GM10847 (cell line): ENCODE measurements around the gene MYOM1.

ENCODE experiments used
- POLR2A ChIP-seq: IDR thresholded peaks from 2 replicates; pipeline ENCODE4 v1.6.1; 2011; ENCODE audit not compliant: insufficient read length; ENCODE audit errors: extremely low read depth

The MYOM1 gene

DNA sequence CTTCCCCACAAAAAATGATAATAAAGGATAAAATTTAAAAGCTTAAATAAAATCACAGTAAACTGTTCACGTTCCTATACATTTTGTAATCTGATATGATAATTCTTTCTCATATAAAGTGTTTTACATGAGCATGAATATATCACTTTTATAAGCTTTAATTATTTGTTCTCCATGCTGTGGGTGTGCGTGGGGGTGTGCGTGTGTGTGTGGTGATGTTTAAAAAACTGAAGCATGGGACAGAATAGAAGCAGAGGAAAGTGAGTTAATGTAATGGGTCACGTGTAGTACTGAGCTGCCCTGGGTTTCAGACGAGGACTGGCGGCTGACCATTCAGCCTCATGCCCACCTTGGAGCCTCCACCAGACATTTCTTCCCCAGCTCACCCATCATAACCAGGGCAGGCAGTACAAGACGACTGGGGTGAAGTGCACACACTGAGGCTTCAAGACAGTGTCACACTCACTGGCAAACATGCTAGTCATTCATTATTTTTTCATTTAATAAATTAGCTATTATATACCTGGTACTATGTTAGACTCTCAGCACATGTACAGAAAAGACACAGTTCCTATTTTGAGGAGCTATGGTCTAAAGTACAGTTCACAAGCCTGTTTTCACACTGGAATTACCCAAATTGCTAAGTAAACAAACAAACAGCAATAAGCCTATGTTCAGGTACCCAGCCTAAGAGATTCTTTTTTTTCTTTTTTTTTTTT lies 109.6 kb downstream of the MYOM1 start:
- no peak for TF ChIP-seq POLR2A

DNA sequence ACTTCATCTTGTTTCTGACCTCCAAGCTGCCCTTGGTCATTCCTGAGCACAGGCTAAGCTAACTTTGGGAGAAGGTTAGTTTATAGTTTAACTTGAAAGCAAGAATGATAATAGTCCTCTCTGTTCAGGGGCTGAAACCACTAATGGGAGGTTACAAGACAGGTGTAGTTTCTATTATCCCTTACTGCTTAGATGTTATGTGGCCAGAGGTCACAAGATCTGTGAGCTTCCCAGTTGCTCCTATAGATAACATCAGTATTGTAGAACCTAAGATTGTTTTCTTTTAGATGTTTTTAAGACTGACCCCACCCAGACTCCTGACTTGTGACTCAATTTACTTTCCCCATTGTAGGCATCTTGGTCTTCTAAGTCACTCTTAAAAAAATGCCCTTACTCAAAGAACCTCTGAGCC lies 112.0 kb downstream of the MYOM1 start:
- TF ChIP-seq POLR2A = no peak

DNA sequence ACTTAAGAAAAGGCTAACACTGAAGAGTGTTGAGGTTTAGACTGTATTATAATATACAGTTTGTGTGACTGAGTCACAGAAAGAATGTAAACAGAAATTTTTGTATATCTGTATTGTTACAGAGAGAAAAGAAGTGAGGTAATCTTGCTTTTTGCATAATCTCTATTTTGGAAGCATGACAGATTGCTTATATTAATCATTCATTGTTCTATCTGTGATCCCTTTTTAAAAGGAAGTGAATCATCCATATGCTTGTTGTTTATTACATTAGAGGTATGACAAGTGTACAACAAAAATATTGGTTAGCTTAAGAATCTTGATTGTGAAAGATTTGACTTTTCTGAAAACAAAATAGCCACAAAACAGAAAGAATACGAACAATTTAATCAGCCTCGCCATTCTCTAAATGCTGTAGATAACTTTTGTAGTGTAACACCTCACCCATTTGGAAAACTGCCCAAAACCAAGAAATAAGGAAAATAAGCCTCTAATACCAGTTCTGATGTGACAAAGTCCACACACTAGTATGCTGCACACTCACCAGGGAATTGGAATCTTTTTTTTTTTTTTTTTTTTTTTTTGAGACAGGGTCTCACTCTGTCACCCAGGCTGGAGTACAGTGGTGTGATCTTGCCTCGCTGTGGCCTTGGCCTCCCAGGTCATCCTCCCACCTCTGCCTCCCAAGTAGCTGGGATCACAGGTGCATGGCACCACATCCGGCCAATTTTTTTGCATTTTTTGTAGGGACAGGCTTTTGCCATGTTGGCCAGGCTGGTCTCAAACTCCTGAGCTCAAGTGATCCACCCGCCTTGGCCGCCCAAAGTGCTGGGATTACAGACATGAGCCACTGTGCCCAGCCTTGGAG lies 115.3 kb downstream of the MYOM1 start:
- TF ChIP-seq POLR2A = no peak

GRCh38 chr18:3103576-3103975 lies 116.2 kb downstream of the MYOM1 start:
- no peak for TF ChIP-seq POLR2A

GRCh38 chr18:3102983-3103382 lies 116.8 kb downstream of the MYOM1 start:
- no peak for TF ChIP-seq POLR2A

DNA sequence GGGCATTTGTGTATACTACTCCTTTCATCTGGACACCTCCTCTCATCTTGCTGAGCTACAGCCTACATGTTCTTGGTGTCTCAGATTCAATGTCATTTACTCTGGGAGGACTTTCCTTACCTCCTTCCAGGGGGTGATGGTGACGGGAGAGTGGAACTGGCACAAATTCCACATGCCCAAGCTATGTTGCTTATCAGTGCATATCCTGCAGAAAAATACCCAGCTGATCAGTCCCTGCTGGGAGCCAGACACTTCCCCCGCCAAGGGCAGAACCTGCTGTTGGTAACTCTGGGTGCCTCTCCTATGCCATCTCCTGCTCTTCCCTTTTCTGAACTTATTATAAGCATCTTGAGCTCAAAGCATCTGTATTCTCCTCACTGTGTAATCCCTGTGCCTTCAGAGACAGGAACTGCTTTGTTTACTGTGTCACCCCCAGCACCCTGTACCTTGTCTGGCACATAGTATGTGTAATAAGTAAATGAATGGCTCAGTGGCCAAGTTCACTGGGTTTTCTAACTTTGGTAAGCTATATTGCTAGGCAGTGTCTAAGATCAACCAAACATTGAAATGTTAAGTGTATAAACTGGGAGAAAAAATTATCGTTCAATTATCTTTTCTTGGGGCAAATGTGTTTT lies 119.2 kb downstream of the MYOM1 start:
- TF ChIP-seq POLR2A = no peak

GRCh38 chr18:3099327-3099726 lies 120.4 kb downstream of the MYOM1 start:
- no peak for TF ChIP-seq POLR2A

- TF ChIP-seq POLR2A = no peak
Measured at GRCh38 chr18:3097082-3097481, 122.7 kb downstream of the MYOM1 start.

DNA sequence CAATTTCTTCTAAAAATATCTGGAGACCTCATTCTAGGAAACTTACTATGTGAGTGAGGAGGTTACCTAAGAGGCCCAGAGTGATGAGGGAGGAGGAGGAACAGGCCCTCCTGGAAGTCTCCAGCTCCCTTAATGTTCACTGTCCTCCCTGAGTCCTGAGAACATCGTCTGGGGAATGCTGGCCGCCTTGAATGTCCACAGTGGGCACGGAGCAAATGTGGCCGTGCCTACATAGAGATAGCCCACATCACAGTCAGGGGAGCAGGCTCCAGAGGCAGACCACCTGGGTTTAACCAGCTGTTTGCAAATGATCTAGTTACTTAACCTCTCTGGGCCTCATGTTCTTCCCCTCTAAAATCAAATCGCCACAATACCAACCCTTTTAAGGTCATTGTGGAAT lies 123.8 kb downstream of the MYOM1 start:
- TF ChIP-seq POLR2A = no peak

DNA sequence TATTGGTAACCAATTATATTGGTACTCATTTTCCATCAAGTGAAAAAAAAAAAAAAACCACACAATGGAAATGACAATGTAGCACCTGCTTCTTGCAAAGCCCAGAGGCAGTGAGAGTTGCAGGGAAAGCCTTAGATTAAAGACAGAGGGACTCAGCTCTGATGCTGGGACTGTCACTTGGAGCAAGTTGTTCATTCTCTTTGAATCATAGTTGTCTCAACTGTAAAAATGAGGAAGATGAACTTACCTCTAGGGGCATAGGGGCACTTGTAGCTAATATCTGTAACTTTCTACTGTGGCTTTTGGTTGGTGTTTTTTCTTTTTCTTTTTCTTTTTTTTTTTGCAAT lies 125.5 kb downstream of the MYOM1 start:
- TF ChIP-seq POLR2A = no peak

DNA sequence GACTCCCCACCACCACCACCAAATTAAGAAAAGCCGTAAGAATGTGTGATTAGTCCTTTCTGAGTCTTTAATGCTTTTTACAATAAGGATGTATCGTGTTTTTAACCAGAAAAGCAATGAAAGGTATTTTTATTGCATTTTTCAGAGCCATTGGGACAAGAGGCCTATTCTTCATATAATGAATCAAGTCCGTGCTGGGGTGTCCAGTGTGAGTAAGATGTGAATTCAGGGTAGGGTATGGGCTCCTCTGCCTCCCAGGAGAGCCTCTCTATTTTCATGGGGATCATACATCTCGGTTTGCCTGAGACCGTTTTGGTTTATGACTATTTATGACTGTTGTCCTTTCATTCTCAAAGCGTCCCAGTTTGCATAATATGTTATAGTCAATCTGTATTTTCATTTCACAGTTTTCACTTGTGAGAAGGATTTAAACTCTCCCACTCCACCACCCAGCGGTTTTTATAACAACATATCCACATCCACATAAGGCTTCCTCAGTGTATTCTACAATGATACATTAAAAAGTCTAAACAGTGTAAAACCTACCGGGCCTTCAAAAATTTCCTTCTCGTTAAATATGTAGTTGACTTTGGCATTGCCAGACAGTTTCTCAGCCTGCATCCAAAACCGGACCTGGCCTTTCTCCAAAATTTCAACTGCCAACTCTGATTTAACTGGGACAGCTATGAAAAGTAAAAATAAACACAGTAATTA lies 126.0 kb downstream of the MYOM1 start:
- no peak for TF ChIP-seq POLR2A

GRCh38 chr18:3092727-3093126 lies 127.0 kb downstream of the MYOM1 start:
- TF ChIP-seq POLR2A = no peak

DNA sequence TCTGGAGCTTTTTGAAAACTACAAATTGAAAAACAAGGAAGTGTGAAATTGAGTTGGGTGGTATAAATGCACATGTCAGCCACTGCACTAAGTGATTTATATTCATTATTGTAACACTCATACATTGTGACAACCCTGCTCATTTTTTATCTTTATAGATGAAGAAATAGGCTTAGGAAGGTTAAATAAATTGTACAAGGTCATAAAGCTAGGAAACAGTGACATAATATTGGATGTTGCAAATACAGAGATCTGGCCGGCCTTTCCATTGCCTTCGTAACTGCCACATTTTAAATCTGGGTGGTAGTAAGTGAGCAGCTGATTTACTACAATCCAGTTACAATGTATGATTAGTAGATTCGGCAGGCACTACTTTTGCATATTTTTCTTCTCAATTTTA lies 130.2 kb downstream of the MYOM1 start:
- TF ChIP-seq POLR2A = no peak

DNA sequence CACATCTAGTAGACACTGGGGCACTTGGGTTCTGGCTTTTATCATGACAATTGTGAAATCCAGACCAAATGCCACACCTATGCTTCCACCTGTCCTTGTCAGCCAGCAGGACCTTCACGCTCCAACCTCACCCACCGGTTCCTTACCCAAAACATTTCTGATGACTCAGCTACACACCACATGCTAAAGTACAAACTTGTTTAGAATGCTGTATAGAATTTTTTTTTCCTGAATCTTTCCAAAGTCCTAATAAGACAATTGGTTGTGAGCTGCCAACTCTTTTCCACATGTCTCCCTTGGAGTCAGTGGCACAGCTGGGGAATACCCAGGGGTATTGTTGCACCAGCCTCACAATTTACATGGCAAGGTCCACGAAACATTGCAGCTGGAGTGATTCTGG lies 131.3 kb downstream of the MYOM1 start:
- no peak for TF ChIP-seq POLR2A

- TF ChIP-seq POLR2A = no peak
Measured at GRCh38 chr18:3086871-3087270, 132.9 kb downstream of the MYOM1 start.
